HEK293T (cell line): Measurements from ENCODE around the gene HOXC4.
A peak's percentile ranks its signal among the peaks of the same experiment; 100 is the strongest.

Experiments used
- CTCF ChIA-PET: fragments of 350-600 bp; formaldehyde crosslinking; extraction: SDS; loops from one replicate; lab custom pipeline; 2021; ENCODE audit warnings: antibody characterized with exemption, inconsistent platforms; lab: Yijun Ruan, JAX
- POLR2A ChIA-PET: fragments of 350-600 bp; formaldehyde crosslinking; extraction: SDS; loops from one replicate; lab custom pipeline; 2020; ENCODE audit warnings: antibody characterized with exemption, inconsistent platforms; lab: Yijun Ruan, JAX
- DNase-seq: peaks from one replicate; pipeline ENCODE4 v3.0.0; 2012; ENCODE audit warnings: mixed read lengths; ENCODE audit errors: extremely low spot score
- ARNT ChIP-seq: fragments of 450-650 bp; IDR thresholded peaks from 2 replicates; pipeline ENCODE4 v1.6.1; 2017; ENCODE audit warnings: mild to moderate bottlenecking
- BHLHE40 ChIP-seq: fragments of 450-650 bp; IDR thresholded peaks from 2 replicates; pipeline ENCODE4 v1.6.1; 2016; ENCODE audit warnings: mild to moderate bottlenecking, moderate library complexity, borderline replicate concordance
- CTBP1 ChIP-seq: fragments of 450-650 bp; IDR thresholded peaks from 2 replicates; pipeline ENCODE4 v1.6.1; 2016; ENCODE audit warnings: borderline replicate concordance
- ELF4 ChIP-seq: fragments of 450-650 bp; IDR thresholded peaks from 2 replicates; pipeline ENCODE4 v1.6.1; 2017; ENCODE audit warnings: antibody characterized with exemption
- FOXA1 ChIP-seq: fragments of 450-650 bp; IDR thresholded peaks from 2 replicates; pipeline ENCODE4 v1.6.1; 2016; ENCODE audit warnings: mild to moderate bottlenecking
- FOXK2 ChIP-seq: fragments of 450-650 bp; IDR thresholded peaks from 2 replicates; pipeline ENCODE4 v1.6.1; 2016; ENCODE audit warnings: mild to moderate bottlenecking
- FOXM1 ChIP-seq: fragments of 450-650 bp; IDR thresholded peaks from 2 replicates; pipeline ENCODE4 v1.6.1; 2017; ENCODE audit warnings: mild to moderate bottlenecking, borderline replicate concordance
- HDGF ChIP-seq: fragments of 450-650 bp; IDR thresholded peaks from 2 replicates; pipeline ENCODE4 v1.6.1; 2017; ENCODE audit warnings: antibody characterized with exemption, borderline replicate concordance
- L3MBTL2 ChIP-seq: fragments of 450-650 bp; conservative IDR thresholded peaks from 2 replicates; pipeline ENCODE4 v1.6.1; 2016; ENCODE audit warnings: mild to moderate bottlenecking
- LEF1 ChIP-seq: fragments of 450-650 bp; IDR thresholded peaks from 2 replicates; pipeline ENCODE4 v1.6.1; 2017; ENCODE audit warnings: mild to moderate bottlenecking, borderline replicate concordance
- NFRKB ChIP-seq: fragments of 450-650 bp; IDR thresholded peaks from 2 replicates; pipeline ENCODE4 v1.6.1; 2016; ENCODE audit warnings: mild to moderate bottlenecking, moderate library complexity
- SP1 ChIP-seq: fragments of 450-650 bp; IDR thresholded peaks from 2 replicates; pipeline ENCODE4 v1.6.1; 2017
- SUZ12 ChIP-seq: fragments of 450-650 bp; IDR thresholded peaks from 2 replicates; pipeline ENCODE4 v1.6.1; 2016; ENCODE audit warnings: mild to moderate bottlenecking
- TARDBP ChIP-seq: fragments of 450-650 bp; IDR thresholded peaks from 2 replicates; pipeline ENCODE4 v1.6.1; 2016
- ZNF384 ChIP-seq: fragments of 450-650 bp; IDR thresholded peaks from 2 replicates; pipeline ENCODE4 v1.6.1; 2016
- TF ChIP-seq, protein P1 (sequence below): fragments of 450-650 bp; IDR thresholded peaks from 2 replicates; pipeline ENCODE4 v1.6.1; 2016

HOXC4 gene

GRCh38 chr12:54022960-54023884, 30.4 kb upstream of the HOXC4 start:
- no peak for DNase-seq
- ChIA-PET POLR2A (interaction anchor here (1.0 to 1.6 kb wide), 2 partner anchors 15 to 28 kb away, joined by 3 to 8 read pairs; no protein-coding TSS in a partner anchor), CTCF (interaction anchor here (0.6 to 1.8 kb wide), 9 partner anchors 8 to 984 kb away, joined by 3 to 7 read pairs (median 3); partner anchors contain the start of gene HOXC10)
- TF ChIP-seq FOXA1 (no peak), ZNF384 (no peak), ARNT (no peak), HDGF (no peak), LEF1 (no peak), NFRKB (no peak), TARDBP (no peak), L3MBTL2 (no peak), CTBP1 (no peak), SP1 (no peak), BHLHE40 (no peak)
- TF ChIP-seq, protein P1, sequence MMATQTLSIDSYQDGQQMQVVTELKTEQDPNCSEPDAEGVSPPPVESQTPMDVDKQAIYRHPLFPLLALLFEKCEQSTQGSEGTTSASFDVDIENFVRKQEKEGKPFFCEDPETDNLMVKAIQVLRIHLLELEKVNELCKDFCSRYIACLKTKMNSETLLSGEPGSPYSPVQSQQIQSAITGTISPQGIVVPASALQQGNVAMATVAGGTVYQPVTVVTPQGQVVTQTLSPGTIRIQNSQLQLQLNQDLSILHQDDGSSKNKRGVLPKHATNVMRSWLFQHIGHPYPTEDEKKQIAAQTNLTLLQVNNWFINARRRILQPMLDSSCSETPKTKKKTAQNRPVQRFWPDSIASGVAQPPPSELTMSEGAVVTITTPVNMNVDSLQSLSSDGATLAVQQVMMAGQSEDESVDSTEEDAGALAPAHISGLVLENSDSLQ: no peak

GRCh38 chr12:54024127-54024526, 29.5 kb upstream of the HOXC4 start:
- TF ChIP-seq FOXM1: no peak
- TF ChIP-seq CTBP1: no peak
- ChIA-PET CTCF (interaction anchor here (0.6 to 1.8 kb wide), 7 partner anchors 11 to 985 kb away, joined by 3 to 7 read pairs (median 4); no protein-coding TSS in a partner anchor), POLR2A (interaction anchor here (1.0 to 1.6 kb wide), 2 partner anchors 14 to 143 kb away, joined by 3 to 8 read pairs; no protein-coding TSS in a partner anchor)
- DNase-seq: no peak

GRCh38 chr12:54024581-54025305, 28.9 kb upstream of the HOXC4 start:
- no peak for DNase-seq
- POLR2A ChIA-PET: interaction anchor here (0.8 to 4.0 kb wide), 4 partner anchors 8 to 142 kb away, joined by 3 to 26 read pairs (median 6); no protein-coding TSS in a partner anchor
- CTCF ChIA-PET: interaction anchor here (0.6 to 2.8 kb wide), 4 partner anchors 10 to 202 kb away, joined by 3 to 11 read pairs (median 6); no protein-coding TSS in a partner anchor
- TF ChIP-seq CTBP1 (no peak), FOXA1 (no peak), ELF4 (no peak), LEF1 (no peak), BHLHE40 (no peak), FOXK2 (no peak), ARNT (no peak), ZNF384 (no peak), NFRKB (no peak), HDGF (no peak), L3MBTL2 (no peak), TARDBP (no peak), FOXM1 (no peak)
- TF ChIP-seq, protein P1: no peak

GRCh38 chr12:54025499-54026405, 27.9 kb upstream of the HOXC4 start:
- ChIA-PET POLR2A (interaction anchor here (0.6 to 4.0 kb wide), 8 partner anchors 9 to 141 kb away, joined by 3 to 26 read pairs (median 4); partner anchors contain the start of genes HOXC8 and HOXC9), CTCF (interaction anchor here (0.7 to 2.8 kb wide), 5 partner anchors 17 to 323 kb away, joined by 3 to 11 read pairs (median 4); partner anchors contain the start of gene HOXC8)
- TF ChIP-seq NFRKB: no peak
- TF ChIP-seq, protein P1: peak; percentile 83
- TF ChIP-seq SUZ12: no peak
- DNase-seq: no peak
